Rectal smooth muscle tissue (tissue), 1 donor: ENCODE measurements around the gene PSMD14.
"Not testable (repeated sequence)": the region's sequence is repeated elsewhere in the genome, so short reads cannot be mapped to it uniquely, and the experiment has no call there.

Source experiments
- H3K27ac ChIP-seq: one replicate; pipeline ENCODE4 v1.7.0; 2013; ENCODE audit warnings: low read depth, low read length, inconsistent platforms
- H3K27me3 ChIP-seq: one replicate; pipeline ENCODE4 v1.7.0; 2013; ENCODE audit warnings: low read length; ENCODE audit not compliant: control insufficient read depth, insufficient read depth
- H3K36me3 ChIP-seq: one replicate; pipeline ENCODE4 v1.7.0; 2013; ENCODE audit warnings: low read length; ENCODE audit not compliant: control insufficient read depth, insufficient read depth
- H3K4me1 ChIP-seq: one replicate; pipeline ENCODE4 v1.7.0; 2013; ENCODE audit warnings: low read length; ENCODE audit not compliant: control insufficient read depth, insufficient read depth
- H3K4me3 ChIP-seq: one replicate; pipeline ENCODE4 v1.7.0; 2013; ENCODE audit warnings: low read length
- H3K9ac ChIP-seq: one replicate; pipeline ENCODE4 v1.7.0; 2013; ENCODE audit warnings: low read length

The PSMD14 gene

DNA sequence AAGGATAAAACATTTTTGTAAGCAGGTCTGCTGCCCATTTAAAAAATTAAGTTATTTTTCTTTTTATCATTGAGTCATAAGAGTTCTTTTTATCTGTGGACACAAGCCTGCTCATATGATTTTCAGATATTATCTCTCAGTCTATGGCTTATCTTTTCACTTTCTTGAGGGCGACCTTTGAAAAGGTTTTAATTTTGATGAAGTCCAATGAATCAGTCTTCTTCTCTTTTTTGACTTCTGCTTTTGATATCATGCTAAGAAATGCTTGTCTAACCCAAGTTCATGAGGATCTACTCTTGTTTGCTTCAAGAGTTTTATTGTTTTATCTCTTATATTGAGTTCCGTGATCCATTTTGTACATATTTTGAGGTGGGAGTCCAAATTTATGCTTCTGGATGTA lies 36.5 kb downstream of the PSMD14 start:
- no peaks in the 10 kb centered on the region for H3K36me3 ChIP-seq
- no peak overlapping the region for H3K27ac ChIP-seq
- no peaks in the 10 kb centered on the region for H3K4me1 ChIP-seq
- H3K4me3 ChIP-seq, result no peak overlapping the region
- no peaks in the 10 kb centered on the region for H3K27me3 ChIP-seq
- no peak overlapping the region for H3K9ac ChIP-seq

GRCh38 chr2:161351678-161352077 lies 43.5 kb downstream of the PSMD14 start:
- Histone ChIP-seq H3K4me3 (no peak overlapping the region), H3K27ac (no peak overlapping the region), H3K36me3 (no peaks in the 10 kb centered on the region), H3K27me3 (no peaks in the 10 kb centered on the region), H3K9ac (no peak overlapping the region), H3K4me1 (no peaks in the 10 kb centered on the region)

DNA sequence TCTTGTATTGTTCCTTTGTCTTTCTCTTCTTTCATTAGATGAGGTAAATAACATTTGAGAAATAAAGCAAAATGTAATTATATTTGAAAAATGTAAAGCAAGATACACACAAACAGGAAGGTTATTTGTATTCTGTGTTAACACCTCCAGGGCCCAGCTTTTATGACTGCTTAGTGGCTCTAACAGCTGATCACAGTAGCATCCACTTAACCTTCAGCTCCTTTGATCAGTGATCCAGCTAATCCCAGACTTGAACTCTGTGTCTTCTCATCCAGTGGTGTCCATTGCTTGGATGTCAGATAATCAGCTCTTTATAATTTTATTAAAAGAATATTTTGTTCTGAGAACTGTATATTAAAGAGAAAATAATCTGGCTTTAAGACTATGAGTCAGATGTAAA lies 44.5 kb downstream of the PSMD14 start:
- H3K27me3 ChIP-seq, result no peaks in the 10 kb centered on the region
- no peaks in the 10 kb centered on the region for H3K4me1 ChIP-seq
- no peak overlapping the region for H3K27ac ChIP-seq
- H3K4me3 ChIP-seq, result no peak overlapping the region
- no peak overlapping the region for H3K9ac ChIP-seq
- no peaks in the 10 kb centered on the region for H3K36me3 ChIP-seq

- Histone ChIP-seq H3K27ac (no peak overlapping the region), H3K4me1 (no peaks in the 10 kb centered on the region), H3K9ac (no peak overlapping the region), H3K36me3 (no peaks in the 10 kb centered on the region), H3K27me3 (no peaks in the 10 kb centered on the region), H3K4me3 (no peak overlapping the region)
Measured at GRCh38 chr2:161353543-161353942, 45.3 kb downstream of the PSMD14 start.

GRCh38 chr2:161354106-161354505 lies 45.9 kb downstream of the PSMD14 start:
- Histone ChIP-seq H3K4me3 (no peak overlapping the region), H3K27me3 (no peaks in the 10 kb centered on the region), H3K9ac (no peak overlapping the region), H3K4me1 (no peaks in the 10 kb centered on the region), H3K36me3 (no peaks in the 10 kb centered on the region), H3K27ac (no peak overlapping the region)

- Histone ChIP-seq H3K9ac (no peak overlapping the region), H3K27ac (no peak overlapping the region), H3K4me1 (no peaks in the 10 kb centered on the region), H3K36me3 (no peaks in the 10 kb centered on the region), H3K27me3 (no peaks in the 10 kb centered on the region), H3K4me3 (no peak overlapping the region)
Measured at GRCh38 chr2:161355106-161355505, 46.9 kb downstream of the PSMD14 start.

DNA sequence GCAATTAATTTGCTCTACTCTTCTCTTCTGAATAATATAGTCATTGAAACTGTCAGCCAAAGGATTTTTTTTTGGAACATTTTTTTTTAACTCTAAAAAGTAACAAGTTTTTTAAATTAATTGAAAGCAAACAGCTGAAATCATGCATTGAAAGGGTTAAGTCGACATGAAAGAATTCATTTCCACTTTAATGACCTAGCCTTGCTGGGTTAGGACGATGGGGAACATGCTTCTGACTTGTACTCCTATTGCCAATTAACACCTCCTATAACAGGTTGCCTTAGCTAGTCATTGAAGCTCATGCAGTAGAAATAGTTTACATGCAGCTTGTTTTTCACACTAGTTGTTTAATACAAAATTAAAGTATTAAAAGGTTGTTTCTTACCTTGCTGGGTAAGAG lies 47.8 kb downstream of the PSMD14 start:
- Histone ChIP-seq H3K36me3 (no peaks in the 10 kb centered on the region), H3K4me1 (no peaks in the 10 kb centered on the region), H3K27me3 (no peaks in the 10 kb centered on the region), H3K27ac (no peak overlapping the region), H3K9ac (no peak overlapping the region), H3K4me3 (no peak overlapping the region)

GRCh38 chr2:161357097-161357496 lies 48.9 kb downstream of the PSMD14 start:
- Histone ChIP-seq H3K4me1 (no peaks in the 10 kb centered on the region), H3K27me3 (no peaks in the 10 kb centered on the region), H3K9ac (no peak overlapping the region), H3K36me3 (no peaks in the 10 kb centered on the region), H3K4me3 (no peak overlapping the region), H3K27ac (no peak overlapping the region)

DNA sequence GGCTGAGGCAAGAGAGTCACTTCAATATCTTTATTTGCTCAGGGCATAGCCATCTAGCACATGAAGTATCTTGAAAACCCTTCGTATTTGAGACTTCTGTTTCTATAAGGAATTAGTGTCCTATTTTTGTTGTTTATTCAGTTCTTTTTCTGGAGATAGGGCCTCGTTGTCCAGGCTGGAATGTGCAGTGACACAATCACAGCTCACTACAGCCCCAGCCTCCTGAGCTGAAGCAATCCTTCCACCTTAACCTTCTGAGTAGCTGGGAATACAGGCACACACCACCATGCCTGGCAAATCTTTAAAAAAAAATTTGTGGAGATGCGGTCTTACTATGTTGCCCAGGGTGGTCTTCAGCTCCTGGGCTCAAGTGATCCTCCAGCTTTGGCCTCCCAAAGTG lies 50.6 kb downstream of the PSMD14 start:
- Histone ChIP-seq H3K4me1 (no peaks in the 10 kb centered on the region), H3K27ac (no peak overlapping the region), H3K27me3 (no peaks in the 10 kb centered on the region), H3K9ac (no peak overlapping the region), H3K4me3 (no peak overlapping the region), H3K36me3 (no peaks in the 10 kb centered on the region)

DNA sequence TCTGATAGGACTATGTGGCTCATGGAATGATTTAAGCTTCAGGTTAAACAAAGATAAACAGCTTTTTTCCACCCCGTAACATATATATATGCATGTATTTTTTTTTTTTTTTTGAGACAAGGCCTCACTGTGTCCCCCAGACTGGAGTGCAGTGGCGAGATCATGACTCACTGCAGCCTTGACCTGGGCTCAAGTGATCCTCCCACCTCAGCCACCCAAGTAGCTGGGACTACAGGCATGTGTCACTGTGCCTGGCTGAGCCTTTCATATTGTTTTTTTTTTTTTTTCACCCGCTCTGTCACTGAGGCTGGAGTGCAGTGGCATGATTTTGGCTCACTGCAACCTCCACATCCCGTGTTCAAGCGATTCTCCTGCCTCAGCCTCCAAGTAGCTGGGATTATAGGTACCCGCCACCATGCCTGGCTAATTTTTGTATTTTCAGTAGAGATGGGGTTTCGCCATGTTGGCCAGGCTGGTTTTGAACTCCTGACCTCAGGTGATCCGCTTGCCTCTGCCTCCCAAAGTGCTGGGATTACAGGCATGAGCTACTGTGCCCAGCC lies 52.0 kb downstream of the PSMD14 start:
- not testable (repeated sequence) for H3K9ac ChIP-seq, H3K4me1 ChIP-seq, H3K27ac ChIP-seq, H3K27me3 ChIP-seq, H3K4me3 ChIP-seq, H3K36me3 ChIP-seq

- Histone ChIP-seq H3K4me1 (no peaks in the 10 kb centered on the region), H3K27me3 (no peaks in the 10 kb centered on the region), H3K4me3 (no peak overlapping the region), H3K9ac (no peak overlapping the region), H3K36me3 (no peaks in the 10 kb centered on the region), H3K27ac (no peak overlapping the region)
Measured at GRCh38 chr2:161362568-161363166, 54.4 kb downstream of the PSMD14 start.

DNA sequence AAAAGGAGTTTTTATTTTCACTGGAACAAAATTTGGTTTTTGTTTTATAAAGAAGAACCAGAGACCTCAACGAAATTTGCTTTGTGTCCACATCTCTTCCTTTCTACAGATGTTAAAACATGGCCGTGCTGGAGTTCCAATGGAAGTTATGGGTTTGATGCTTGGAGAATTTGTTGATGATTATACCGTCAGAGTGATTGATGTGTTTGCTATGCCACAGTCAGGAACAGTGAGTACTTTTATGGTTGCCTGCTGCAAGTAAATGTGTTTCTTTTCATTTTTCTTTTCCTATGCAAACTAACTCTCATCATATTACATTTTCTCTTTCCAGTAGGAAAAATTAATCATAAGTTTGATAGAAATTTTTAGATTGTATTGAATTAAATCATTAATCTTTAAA lies 59.5 kb downstream of the PSMD14 start:
- H3K27ac ChIP-seq, result no peak overlapping the region
- H3K4me1 ChIP-seq, result no peaks in the 10 kb centered on the region
- no peaks in the 10 kb centered on the region for H3K36me3 ChIP-seq
- H3K4me3 ChIP-seq, result no peak overlapping the region
- H3K27me3 ChIP-seq, result no peaks in the 10 kb centered on the region
- H3K9ac ChIP-seq, result no peak overlapping the region

- H3K9ac ChIP-seq, result no peak overlapping the region
- H3K27me3 ChIP-seq, result no peaks in the 10 kb centered on the region
- no peaks in the 10 kb centered on the region for H3K4me1 ChIP-seq
Measured at GRCh38 chr2:161369311-161369710, 61.1 kb downstream of the PSMD14 start.

More at GRCh38 chr2:161369311-161369710, 61.1 kb downstream of the PSMD14 start:
- H3K36me3 ChIP-seq, result no peaks in the 10 kb centered on the region
- no peak overlapping the region for H3K27ac ChIP-seq
- H3K4me3 ChIP-seq, result no peak overlapping the region
